HCT116 (cell line): Measurements from ENCODE around the gene EDN2. TPM values are rescaled to one million over a fixed set of nuclear protein-coding genes. Genes with fewer than 3 reads are reported as not detected.

Experiments
- ATAC-seq: fragments of 200-7000 bp; cut with Tn5 transposase; 2 replicates; pipeline ENCODE4 v1.9.1; 2020; ENCODE audit warnings: mild to moderate bottlenecking, moderate library complexity
- BruUV-seq: library from RNA; stranded (reverse); fragments of 400-500 nt; replicated peaks from 2 replicates; lab custom pipeline; 2021; lab: Mats Ljungman, UMichigan
- CTCF ChIA-PET: fragments of 300-600 bp; sonication (Branson Sonifier 250); formaldehyde crosslinking; loops from one replicate; lab custom pipeline; 2021; ENCODE audit warnings: antibody characterized with exemption; lab: Charles Lee
- POLR2A ChIA-PET: fragments of 300-600, 350-600 bp; sonication (Branson Sonifier 250); formaldehyde crosslinking; loops from one replicate; lab custom pipeline; 2021; ENCODE audit warnings: antibody characterized with exemption; lab: Charles Lee
- RAD21 ChIA-PET, 2 experiments: fragments of 300-600 bp; sonication (Branson Sonifier 250); formaldehyde crosslinking; loops; one replicate each; lab custom pipeline; 2023; ENCODE audit warnings: low total read pairs in 2 of 2; ENCODE audit not compliant: uncharacterized antibody in 2 of 2, unreplicated experiment in 2 of 2, low non-redundant PET in 1 of 2; lab: Charles Lee
- DNase-seq: peaks from one replicate; pipeline ENCODE4 v3.0.0-alpha.2; 2010; ENCODE audit warnings: low read depth, low spot score
- H2AFZ ChIP-seq: fragments of 200-600 bp; shearing (Covaris generic), sonication (generic); 2 replicates; pipeline ENCODE4 v1.6.1; 2017; ENCODE audit warnings: low read depth, mixed run types, mixed read lengths, antibody characterized with exemption, low read length; ENCODE audit not compliant: poor library complexity, severe bottlenecking
- H3K27ac ChIP-seq: 2 replicates; pipeline ENCODE4 v1.5.1; 2012; ENCODE audit warnings: low read depth, low read length
- H3K27me3 ChIP-seq: fragments of 200-600 bp; sonication (generic); 2 replicates; pipeline ENCODE4 v1.6.1; 2016; ENCODE audit warnings: mixed run types, low read length, mixed read lengths; ENCODE audit not compliant: insufficient read depth
- H3K36me3 ChIP-seq, 2 experiments: fragments of 200-500 bp in 1 of 2; fragments of 200-600 bp in 1 of 2; sonication (Bioruptor generic) in 1 of 2; sonication (generic) in 1 of 2; 2 replicates each; pipeline versions ENCODE4 v1.5.1 to v1.6.1; 2014 to 2016; ENCODE audit warnings: low read length in 2 of 2, inconsistent platforms in 1 of 2, mixed read lengths in 1 of 2, mixed run types in 1 of 2; ENCODE audit not compliant: insufficient read depth in 2 of 2, control insufficient read depth in 1 of 2
- H3K4me1 ChIP-seq, 2 experiments: fragments of 200-600 bp in 1 of 2; sonication (generic) in 1 of 2; 2 replicates each; pipeline versions ENCODE4 v1.5.1 to v1.6.1; 2012 to 2017; ENCODE audit warnings: low read length in 2 of 2, inconsistent platforms in 1 of 2, mild to moderate bottlenecking in 1 of 2, mixed read lengths in 1 of 2, mixed run types in 1 of 2, moderate library complexity in 1 of 2; ENCODE audit not compliant: insufficient read depth in 2 of 2, control insufficient read depth in 1 of 2
- H3K4me2 ChIP-seq: fragments of 200-600 bp; sonication (generic); 2 replicates; pipeline ENCODE4 v1.6.1; 2017; ENCODE audit warnings: mixed run types, low read length, mixed read lengths
- H3K4me3 ChIP-seq, 2 experiments: fragments of 200-600 bp in 1 of 2; sonication (generic) in 1 of 2; replicated peaks in 1 of 2; 2 replicates each; pipeline ENCODE4 v1.5.1; 2011 to 2016; ENCODE audit warnings: low read length in 2 of 2, control low read depth in 1 of 2, low read depth in 1 of 2, mild to moderate bottlenecking in 1 of 2, mixed read lengths in 1 of 2, mixed run types in 1 of 2
- H3K79me2 ChIP-seq: fragments of 200-600 bp; sonication (generic); 2 replicates; pipeline ENCODE4 v1.6.1; 2017; ENCODE audit warnings: mild to moderate bottlenecking, mixed run types, low read length, moderate library complexity, mixed read lengths; ENCODE audit not compliant: insufficient read depth
- H3K9ac ChIP-seq: fragments of 200-600 bp; sonication (generic); 2 replicates; pipeline ENCODE4 v1.6.1; 2016; ENCODE audit warnings: low read length, mixed read lengths
- H3K9me2 ChIP-seq: fragments of 200-600 bp; sonication (generic), shearing (Covaris generic); 2 replicates; pipeline ENCODE4 v1.6.1; 2017; ENCODE audit warnings: mixed run types, mild to moderate bottlenecking, moderate library complexity; ENCODE audit not compliant: insufficient read depth
- H3K9me3 ChIP-seq, 2 experiments: fragments of 200-500 bp in 1 of 2; fragments of 200-600 bp in 1 of 2; sonication (Bioruptor generic) in 1 of 2; sonication (generic) in 1 of 2; 2 replicates each; pipeline ENCODE4 v1.6.1; 2014 to 2017; ENCODE audit warnings: low read length in 2 of 2, mixed read lengths in 2 of 2, inconsistent platforms in 1 of 2, low read depth in 1 of 2, mild to moderate bottlenecking in 1 of 2, mixed run types in 1 of 2, moderate library complexity in 1 of 2; ENCODE audit not compliant: control insufficient read depth in 1 of 2, insufficient read depth in 1 of 2
- H4K20me1 ChIP-seq: fragments of 200-600 bp; sonication (generic), shearing (Covaris generic); 2 replicates; pipeline ENCODE4 v1.6.1; 2017; ENCODE audit warnings: mixed run types, mild to moderate bottlenecking, moderate library complexity; ENCODE audit not compliant: insufficient read depth
- EGR1 ChIP-seq: IDR thresholded peaks from 2 replicates; pipeline ENCODE4 v1.6.1; 2012; ENCODE audit warnings: low read depth
- ELF1 ChIP-seq: IDR thresholded peaks from 2 replicates; pipeline ENCODE4 v1.6.1; 2012; ENCODE audit warnings: low read depth, borderline replicate concordance
- EZH2phosphoT487 ChIP-seq: fragments of 200-600 bp; IDR thresholded peaks from 2 replicates; pipeline ENCODE4 v1.6.1; 2018; ENCODE audit warnings: antibody characterized with exemption, borderline replicate concordance
- JUND ChIP-seq: IDR thresholded peaks from 2 replicates; pipeline ENCODE4 v1.6.1; 2012
- MAX ChIP-seq: IDR thresholded peaks from 2 replicates; pipeline ENCODE4 v1.6.1; 2012
- SP1 ChIP-seq: IDR thresholded peaks from 2 replicates; pipeline ENCODE4 v1.6.1; 2012; ENCODE audit warnings: low read depth
- SRF ChIP-seq: IDR thresholded peaks from 2 replicates; pipeline ENCODE4 v1.6.1; 2012; ENCODE audit warnings: low read depth
- TCF7L2 ChIP-seq: IDR thresholded peaks from 2 replicates; pipeline ENCODE4 v1.7.0; 2011; ENCODE audit warnings: borderline replicate concordance, inconsistent platforms; ENCODE audit not compliant: insufficient read depth, insufficient read length; ENCODE audit errors: extremely low read depth
- intact Hi-C: fragments of 100-400 bp; cut with micrococcal nuclease; formaldehyde crosslinking; loops from 2 replicates; pipeline ENCODE4 v1.10.0; 2022
- total RNA-seq: library from RNA; stranded (reverse); gene quantifications from one replicate; pipeline ENCODE4 v1.2.1, GENCODE V29; 2021; ENCODE audit not compliant: unreplicated experiment
- TF ChIP-seq, protein P1 (sequence below), 3 experiments: fragments of 200-600 bp in 1 of 3; sonication (generic) in 1 of 3; IDR thresholded peaks in 2 of 3; conservative IDR thresholded peaks in 1 of 3; 2 replicates each; pipeline ENCODE4 v1.5.1; 2012 to 2017; ENCODE audit warnings: low read depth in 2 of 3, low read length in 2 of 3, antibody characterized with exemption in 1 of 3, borderline replicate concordance in 1 of 3, control low read depth in 1 of 3, mild to moderate bottlenecking in 1 of 3, mixed read lengths in 1 of 3, mixed run types in 1 of 3, moderate library complexity in 1 of 3; ENCODE audit not compliant: insufficient read depth in 1 of 3
- TF ChIP-seq, protein P2 (sequence below): IDR thresholded peaks from 2 replicates; pipeline ENCODE4 v1.6.1; 2011; ENCODE audit warnings: mild to moderate bottlenecking, low read length, moderate library complexity; ENCODE audit not compliant: insufficient replicate concordance; ENCODE audit errors: extremely low read depth

Gene EDN2
- total RNA-seq, 1 experiment from 2014 or later: not detected

- TF ChIP-seq, protein P1, sequence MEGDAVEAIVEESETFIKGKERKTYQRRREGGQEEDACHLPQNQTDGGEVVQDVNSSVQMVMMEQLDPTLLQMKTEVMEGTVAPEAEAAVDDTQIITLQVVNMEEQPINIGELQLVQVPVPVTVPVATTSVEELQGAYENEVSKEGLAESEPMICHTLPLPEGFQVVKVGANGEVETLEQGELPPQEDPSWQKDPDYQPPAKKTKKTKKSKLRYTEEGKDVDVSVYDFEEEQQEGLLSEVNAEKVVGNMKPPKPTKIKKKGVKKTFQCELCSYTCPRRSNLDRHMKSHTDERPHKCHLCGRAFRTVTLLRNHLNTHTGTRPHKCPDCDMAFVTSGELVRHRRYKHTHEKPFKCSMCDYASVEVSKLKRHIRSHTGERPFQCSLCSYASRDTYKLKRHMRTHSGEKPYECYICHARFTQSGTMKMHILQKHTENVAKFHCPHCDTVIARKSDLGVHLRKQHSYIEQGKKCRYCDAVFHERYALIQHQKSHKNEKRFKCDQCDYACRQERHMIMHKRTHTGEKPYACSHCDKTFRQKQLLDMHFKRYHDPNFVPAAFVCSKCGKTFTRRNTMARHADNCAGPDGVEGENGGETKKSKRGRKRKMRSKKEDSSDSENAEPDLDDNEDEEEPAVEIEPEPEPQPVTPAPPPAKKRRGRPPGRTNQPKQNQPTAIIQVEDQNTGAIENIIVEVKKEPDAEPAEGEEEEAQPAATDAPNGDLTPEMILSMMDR (IDR thresholded peaks at IDR 0.05 in 2 of 3, conservative IDR thresholded peaks at IDR 0.05 in 1 of 3; ENCODE audit: borderline replicate concordance in 1 of 3, insufficient read depth in 1 of 3, low read depth in 2 of 3, low read length in 2 of 3): peak in 1 of 3 experiments; percentile 43; a peak in 1 of 6 replicates
- TF ChIP-seq, all 23 proteins: peak for 1
Observed at GRCh38 chr1:41503538-41504113, 19.1 kb upstream of the EDN2 start (continued).

DNA sequence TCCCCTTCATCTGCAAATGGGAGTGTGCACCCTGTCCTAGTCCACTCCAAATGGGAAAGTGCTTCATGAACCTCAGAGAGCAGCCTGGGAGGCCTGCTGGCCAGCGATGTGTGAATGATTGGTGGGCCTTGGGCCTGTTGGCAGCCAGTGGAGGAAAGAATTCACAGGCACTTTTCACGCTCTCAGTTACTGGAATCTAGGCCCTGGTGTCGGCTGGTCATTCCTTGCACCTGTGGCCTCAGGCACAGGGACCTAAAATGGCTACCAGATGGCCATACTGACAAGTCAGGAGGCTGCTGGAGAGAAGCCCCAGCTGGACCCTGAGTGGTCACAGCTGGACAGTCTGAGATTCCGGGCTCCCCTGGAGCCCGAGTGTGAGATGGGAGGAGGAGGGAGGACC, 18.4 kb upstream of the EDN2 start:
- Histone ChIP-seq H3K27me3 (no peaks in the 10 kb centered on the region), H4K20me1 (no peaks in the 10 kb centered on the region), H3K4me3 (no peak overlapping the region), H3K27ac (no peak overlapping the region; the same call in 1 of the 2 replicates), H3K4me1 (peaks cover 53 to 61% of the 10 kb centered on the region in 2 experiments), H3K36me3 (no peaks in the 10 kb centered on the region), H3K79me2 (no peaks in the 10 kb centered on the region), H3K9me2 (no peaks in the 10 kb centered on the region), H3K9me3 (no peaks in the 10 kb centered on the region), H2AFZ (no peak overlapping the region), H3K9ac (no peak overlapping the region), H3K4me2 (no peak overlapping the region)
- intact Hi-C loops: no loop called here
- TF ChIP-seq SP1: no peak
- TF ChIP-seq EGR1: no peak
- DNase-seq (no peak), ATAC-seq (no peak)
- ChIA-PET RAD21 (no interaction called here), CTCF (no interaction called here), POLR2A (no interaction called here)
- BruUV-seq: no TSS peak

DNA sequence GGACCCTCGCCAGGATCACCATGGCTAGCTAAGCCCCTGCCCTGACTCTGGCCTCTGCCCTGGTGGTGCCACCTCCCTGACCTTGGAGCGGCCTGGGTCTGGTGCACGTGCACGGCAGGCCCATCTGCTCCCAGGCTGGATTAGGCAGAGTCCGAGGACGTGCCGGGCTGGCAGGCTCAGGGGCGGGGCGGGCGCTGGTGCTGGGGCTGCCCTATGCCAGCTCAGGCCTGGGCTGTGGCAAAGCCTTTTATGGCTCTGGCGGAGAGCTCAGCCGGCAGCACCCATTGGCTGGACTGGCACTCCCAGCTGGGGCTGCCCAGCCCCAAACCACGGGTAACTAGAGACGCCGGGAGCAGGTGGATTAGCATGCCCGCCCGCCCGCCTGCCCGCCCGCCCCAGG, 17.1 kb upstream of the EDN2 start:
- TF ChIP-seq EZH2phosphoT487: no peak
- TF ChIP-seq MAX: no peak
- TF ChIP-seq ELF1: no peak
- no peak for TF ChIP-seq SRF
- no peak for TF ChIP-seq TCF7L2
- TF ChIP-seq, protein P1 (IDR thresholded peaks at IDR 0.05 in 2 of 3, conservative IDR thresholded peaks at IDR 0.05 in 1 of 3; ENCODE audit: borderline replicate concordance in 1 of 3, insufficient read depth in 1 of 3, low read depth in 2 of 3, low read length in 2 of 3): no peak
- TF ChIP-seq, protein P2, sequence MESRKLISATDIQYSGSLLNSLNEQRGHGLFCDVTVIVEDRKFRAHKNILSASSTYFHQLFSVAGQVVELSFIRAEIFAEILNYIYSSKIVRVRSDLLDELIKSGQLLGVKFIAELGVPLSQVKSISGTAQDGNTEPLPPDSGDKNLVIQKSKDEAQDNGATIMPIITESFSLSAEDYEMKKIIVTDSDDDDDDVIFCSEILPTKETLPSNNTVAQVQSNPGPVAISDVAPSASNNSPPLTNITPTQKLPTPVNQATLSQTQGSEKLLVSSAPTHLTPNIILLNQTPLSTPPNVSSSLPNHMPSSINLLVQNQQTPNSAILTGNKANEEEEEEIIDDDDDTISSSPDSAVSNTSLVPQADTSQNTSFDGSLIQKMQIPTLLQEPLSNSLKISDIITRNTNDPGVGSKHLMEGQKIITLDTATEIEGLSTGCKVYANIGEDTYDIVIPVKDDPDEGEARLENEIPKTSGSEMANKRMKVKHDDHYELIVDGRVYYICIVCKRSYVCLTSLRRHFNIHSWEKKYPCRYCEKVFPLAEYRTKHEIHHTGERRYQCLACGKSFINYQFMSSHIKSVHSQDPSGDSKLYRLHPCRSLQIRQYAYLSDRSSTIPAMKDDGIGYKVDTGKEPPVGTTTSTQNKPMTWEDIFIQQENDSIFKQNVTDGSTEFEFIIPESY: no peak
- no peak for TF ChIP-seq JUND
- Histone ChIP-seq H3K4me2 (no peak overlapping the region), H3K4me3 (no peak overlapping the region), H2AFZ (no peak overlapping the region), H3K27me3 (no peaks in the 10 kb centered on the region), H3K36me3 (no peaks in the 10 kb centered on the region), H4K20me1 (no peaks in the 10 kb centered on the region), H3K27ac (no peak overlapping the region), H3K9me3 (no peaks in the 10 kb centered on the region), H3K9me2 (no peaks in the 10 kb centered on the region), H3K79me2 (no peaks in the 10 kb centered on the region), H3K9ac (no peak overlapping the region), H3K4me1 (peaks cover 63 to 74% of the 10 kb centered on the region in 2 experiments)
- DNase-seq (no peak), ATAC-seq (no peak)
- intact Hi-C loops: no loop called here
- ChIA-PET RAD21 (no interaction called here), POLR2A (no interaction called here), CTCF (no interaction called here)
- no TSS peak for BruUV-seq
